Calu3 (cell line): ENCODE data around the gene COL15A1. TPM values are rescaled to one million over a fixed set of nuclear protein-coding genes. Genes with fewer than 3 reads are reported as not detected.

Source experiments
- BruUV-seq: library from RNA; stranded (reverse); fragments of 400-500 nt; replicated peaks from 2 replicates; lab custom pipeline; 2021; lab: Mats Ljungman, UMichigan
- CTCF ChIA-PET: fragments of 300-600 bp; sonication (Branson Sonifier 250); formaldehyde crosslinking; loops from one replicate; lab custom pipeline; 2022; ENCODE audit warnings: antibody characterized with exemption; lab: Charles Lee
- DNase-seq: peaks from one replicate; pipeline ENCODE4 v3.0.0; 2022
- H3K27ac Mint-ChIP-seq: one replicate; pipeline ENCODE4 v1.8.0; 2022; ENCODE audit warnings: mixed read lengths; ENCODE audit not compliant: unreplicated experiment
- H3K27me3 Mint-ChIP-seq: one replicate; pipeline ENCODE4 v1.8.0; 2022; ENCODE audit warnings: mixed read lengths; ENCODE audit not compliant: unreplicated experiment
- H3K36me3 Mint-ChIP-seq: one replicate; pipeline ENCODE4 v1.8.0; 2022; ENCODE audit warnings: mild to moderate bottlenecking, moderate library complexity, mixed read lengths; ENCODE audit not compliant: insufficient read depth, unreplicated experiment
- H3K4me1 Mint-ChIP-seq: one replicate; pipeline ENCODE4 v1.8.0; 2022; ENCODE audit warnings: mild to moderate bottlenecking, low read depth, mixed read lengths; ENCODE audit not compliant: unreplicated experiment
- H3K4me3 Mint-ChIP-seq: one replicate; pipeline ENCODE4 v1.8.0; 2022; ENCODE audit warnings: mild to moderate bottlenecking, low read depth, moderate library complexity, mixed read lengths; ENCODE audit not compliant: unreplicated experiment
- H3K9me3 Mint-ChIP-seq: one replicate; pipeline ENCODE4 v1.8.0; 2022; ENCODE audit warnings: low read depth, mixed read lengths; ENCODE audit not compliant: unreplicated experiment
- intact Hi-C: fragments of 100-400 bp; cut with micrococcal nuclease; formaldehyde crosslinking; loops from one replicate; pipeline ENCODE4 v1.10.0; 2022; ENCODE audit not compliant: unreplicated experiment
- total RNA-seq: library from RNA; stranded (reverse); gene quantifications from 2 replicates; pipeline ENCODE4 v1.2.3, GENCODE V29; 2022
- TF ChIP-seq, protein P1 (sequence below): fragments of 200-600 bp; IDR thresholded peaks from one replicate; pipeline ENCODE4 v1.8.0; 2022; ENCODE audit warnings: antibody characterized with exemption; ENCODE audit not compliant: unreplicated experiment

Gene COL15A1
- total RNA-seq, 1 experiment from 2014 or later = not detected

DNA sequence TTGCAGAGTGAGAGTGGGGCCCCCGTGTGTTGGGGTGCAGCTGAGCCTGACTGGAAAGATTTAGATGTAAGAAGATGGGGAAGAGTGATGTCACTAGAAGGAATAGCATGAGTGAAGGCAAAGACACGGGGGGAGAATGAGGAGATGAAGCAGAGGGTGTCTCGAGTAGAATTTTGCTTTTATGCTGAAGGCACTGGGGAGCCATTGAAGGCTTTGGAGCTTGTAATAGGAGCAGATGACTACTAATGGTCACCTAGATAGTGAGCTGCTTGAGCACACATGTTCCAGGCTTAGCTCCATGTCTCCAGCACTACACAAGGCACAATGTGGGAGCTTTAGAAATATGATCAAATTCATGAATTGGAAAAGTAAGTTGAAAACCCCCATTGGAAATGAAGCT lies 32.1 kb downstream of the COL15A1 start:
- BruUV-seq = no TSS peak
- Mint-ChIP-seq H3K27ac (no peak overlapping the region), H3K4me1 (peaks cover 7% of the 10 kb centered on the region), H3K27me3 (peaks cover 23% of the 10 kb centered on the region), H3K4me3 (no peak overlapping the region), H3K36me3 (no peaks in the 10 kb centered on the region), H3K9me3 (no peaks in the 10 kb centered on the region)
- TF ChIP-seq, protein P1, sequence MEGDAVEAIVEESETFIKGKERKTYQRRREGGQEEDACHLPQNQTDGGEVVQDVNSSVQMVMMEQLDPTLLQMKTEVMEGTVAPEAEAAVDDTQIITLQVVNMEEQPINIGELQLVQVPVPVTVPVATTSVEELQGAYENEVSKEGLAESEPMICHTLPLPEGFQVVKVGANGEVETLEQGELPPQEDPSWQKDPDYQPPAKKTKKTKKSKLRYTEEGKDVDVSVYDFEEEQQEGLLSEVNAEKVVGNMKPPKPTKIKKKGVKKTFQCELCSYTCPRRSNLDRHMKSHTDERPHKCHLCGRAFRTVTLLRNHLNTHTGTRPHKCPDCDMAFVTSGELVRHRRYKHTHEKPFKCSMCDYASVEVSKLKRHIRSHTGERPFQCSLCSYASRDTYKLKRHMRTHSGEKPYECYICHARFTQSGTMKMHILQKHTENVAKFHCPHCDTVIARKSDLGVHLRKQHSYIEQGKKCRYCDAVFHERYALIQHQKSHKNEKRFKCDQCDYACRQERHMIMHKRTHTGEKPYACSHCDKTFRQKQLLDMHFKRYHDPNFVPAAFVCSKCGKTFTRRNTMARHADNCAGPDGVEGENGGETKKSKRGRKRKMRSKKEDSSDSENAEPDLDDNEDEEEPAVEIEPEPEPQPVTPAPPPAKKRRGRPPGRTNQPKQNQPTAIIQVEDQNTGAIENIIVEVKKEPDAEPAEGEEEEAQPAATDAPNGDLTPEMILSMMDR = no peak
- no peak for DNase-seq
- CTCF ChIA-PET = interaction anchor here (0.7 kb wide), 1 partner anchor 549 kb away, joined by 3 read pairs; no protein-coding TSS in a partner anchor
- intact Hi-C loops = loop anchor here (5.0 kb wide), 1 partner anchor 169 kb away; the partner anchor contains the start of gene GALNT12

- no peaks in the 10 kb centered on the region for H3K36me3 Mint-ChIP-seq
- H3K27ac Mint-ChIP-seq = no peak overlapping the region
- DNase-seq = no peak
- no peaks in the 10 kb centered on the region for H3K4me1 Mint-ChIP-seq
- BruUV-seq = no TSS peak
- CTCF ChIA-PET = no interaction called here
- H3K27me3 Mint-ChIP-seq = peaks cover 23% of the 10 kb centered on the region
- no peaks in the 10 kb centered on the region for H3K9me3 Mint-ChIP-seq
- TF ChIP-seq, protein P1 = no peak
- intact Hi-C loops = loop anchor here (5.0 kb wide), 1 partner anchor 170 kb away; the partner anchor contains the start of gene GALNT12
- H3K4me3 Mint-ChIP-seq = no peak overlapping the region
Measured at GRCh38 chr9:98977246-98977714, 33.6 kb downstream of the COL15A1 start.

GRCh38 chr9:98977813-98978212 lies 34.1 kb downstream of the COL15A1 start:
- peaks cover 23% of the 10 kb centered on the region for H3K27me3 Mint-ChIP-seq
- CTCF ChIA-PET = no interaction called here
- no peaks in the 10 kb centered on the region for H3K4me1 Mint-ChIP-seq
- TF ChIP-seq, protein P1 = no peak
- no TSS peak for BruUV-seq
- H3K9me3 Mint-ChIP-seq = no peaks in the 10 kb centered on the region
- no peak overlapping the region for H3K27ac Mint-ChIP-seq
- H3K36me3 Mint-ChIP-seq = no peaks in the 10 kb centered on the region
- intact Hi-C loops = loop anchor here (5.0 kb wide), 1 partner anchor 171 kb away; the partner anchor contains the start of gene GALNT12
- no peak for DNase-seq
- no peak overlapping the region for H3K4me3 Mint-ChIP-seq

- intact Hi-C loops = loop anchor here (5.0 kb wide), 1 partner anchor 171 kb away; the partner anchor contains the start of gene GALNT12
- H3K9me3 Mint-ChIP-seq = no peaks in the 10 kb centered on the region
- peaks cover 23% of the 10 kb centered on the region for H3K27me3 Mint-ChIP-seq
- CTCF ChIA-PET = no interaction called here
- no peak overlapping the region for H3K27ac Mint-ChIP-seq
- no peaks in the 10 kb centered on the region for H3K36me3 Mint-ChIP-seq
- no peak overlapping the region for H3K4me3 Mint-ChIP-seq
- no peaks in the 10 kb centered on the region for H3K4me1 Mint-ChIP-seq
- BruUV-seq = no TSS peak
- TF ChIP-seq, protein P1 = no peak
- no peak for DNase-seq
Measured at GRCh38 chr9:98978231-98978681, 34.5 kb downstream of the COL15A1 start.
